Central memory CD8-positive, alpha-beta T cell (primary cell): ENCODE measurements around the gene TSPO.

Experiments used
- ATAC-seq: fragments of 150-1000 bp; cut with Tn5 transposase; replicated peaks from 2 replicates; pipeline ENCODE4 v1.10.0; 2022; ENCODE audit warnings: mild to moderate bottlenecking, moderate FRiP score, moderate number of reproducible peaks; ENCODE audit not compliant: poor library complexity, severe bottlenecking; ENCODE audit errors: extremely low read depth
- DNase-seq, 2 donors: peaks; one replicate each; pipeline ENCODE4 v3.0.0; 2021; ENCODE audit warnings: low spot score in 2 of 2
- H3K27ac Mint-ChIP-seq: one replicate; pipeline ENCODE4 v1.8.0; 2022; ENCODE audit warnings: low read depth, mild to moderate bottlenecking, moderate library complexity, mixed read lengths
- H3K27me3 Mint-ChIP-seq: one replicate; pipeline ENCODE4 v1.8.0; 2022; ENCODE audit warnings: mixed read lengths
- H3K36me3 Mint-ChIP-seq: one replicate; pipeline ENCODE4 v1.8.0; 2022; ENCODE audit warnings: mild to moderate bottlenecking, moderate library complexity, mixed read lengths; ENCODE audit not compliant: insufficient read depth
- H3K4me1 Mint-ChIP-seq: one replicate; pipeline ENCODE4 v1.8.0; 2022; ENCODE audit warnings: mixed read lengths
- H3K4me3 Mint-ChIP-seq: one replicate; pipeline ENCODE4 v1.8.0; 2022; ENCODE audit warnings: mild to moderate bottlenecking, moderate library complexity, mixed read lengths
- H3K9me3 Mint-ChIP-seq: one replicate; pipeline ENCODE4 v1.8.0; 2022; ENCODE audit warnings: mixed read lengths

TSPO gene

GRCh38 chr22:43167001-43167589, 15.7 kb downstream of the TSPO start:
- no peak overlapping the region for H3K4me3 Mint-ChIP-seq
- ATAC-seq, result no peak
- peaks cover 9% of the 10 kb centered on the region for H3K4me1 Mint-ChIP-seq
- H3K9me3 Mint-ChIP-seq, result no peaks in the 10 kb centered on the region
- no peak overlapping the region for H3K27ac Mint-ChIP-seq
- H3K27me3 Mint-ChIP-seq, result no peaks in the 10 kb centered on the region
- H3K36me3 Mint-ChIP-seq, result peaks cover 11% of the 10 kb centered on the region
- no peak for DNase-seq

- H3K9me3 Mint-ChIP-seq, result no peaks in the 10 kb centered on the region
- H3K27ac Mint-ChIP-seq, result peak overlapping the region; percentile 30
- no peak for ATAC-seq
- peaks cover 11% of the 10 kb centered on the region for H3K36me3 Mint-ChIP-seq
- H3K4me3 Mint-ChIP-seq, result no peak overlapping the region
- peaks cover 9% of the 10 kb centered on the region for H3K4me1 Mint-ChIP-seq
- no peak for DNase-seq
- no peaks in the 10 kb centered on the region for H3K27me3 Mint-ChIP-seq
These were observed 17.3 kb downstream of the TSPO start for GRCh38 chr22:43168471-43169309.

- no peaks in the 10 kb centered on the region for H3K9me3 Mint-ChIP-seq
- ATAC-seq (no peak), DNase-seq (no peak)
- peaks cover under 1% of the 10 kb centered on the region for H3K4me1 Mint-ChIP-seq
- peak overlapping the region; percentile 30 for H3K27ac Mint-ChIP-seq
- no peaks in the 10 kb centered on the region for H3K27me3 Mint-ChIP-seq
- H3K4me3 Mint-ChIP-seq, result no peak overlapping the region
- peaks cover 14% of the 10 kb centered on the region for H3K36me3 Mint-ChIP-seq
These were observed 18.2 kb downstream of the TSPO start for GRCh38 chr22:43169310-43170130.

- DNase-seq (no peak), ATAC-seq (no peak)
- Mint-ChIP-seq H3K9me3 (no peaks in the 10 kb centered on the region), H3K27ac (no peak overlapping the region), H3K4me1 (no peaks in the 10 kb centered on the region), H3K36me3 (peaks cover 14% of the 10 kb centered on the region), H3K4me3 (no peak overlapping the region), H3K27me3 (no peaks in the 10 kb centered on the region)
These were observed 18.7 kb downstream of the TSPO start for GRCh38 chr22:43170131-43170480.

- peaks cover 14% of the 10 kb centered on the region for H3K36me3 Mint-ChIP-seq
- no peak overlapping the region for H3K4me3 Mint-ChIP-seq
- no peak for ATAC-seq
- DNase-seq, result no peak
- peak overlapping the region; percentile 16 for H3K27ac Mint-ChIP-seq
- H3K27me3 Mint-ChIP-seq, result no peaks in the 10 kb centered on the region
- no peaks in the 10 kb centered on the region for H3K4me1 Mint-ChIP-seq
- H3K9me3 Mint-ChIP-seq, result no peaks in the 10 kb centered on the region
These were observed 19.7 kb downstream of the TSPO start for GRCh38 chr22:43171019-43171491.

GRCh38 chr22:43171607-43172006, 20.2 kb downstream of the TSPO start:
- no peaks in the 10 kb centered on the region for H3K27me3 Mint-ChIP-seq
- H3K4me1 Mint-ChIP-seq, result no peaks in the 10 kb centered on the region
- ATAC-seq, result no peak
- DNase-seq, result no peak
- H3K4me3 Mint-ChIP-seq, result no peak overlapping the region
- H3K27ac Mint-ChIP-seq, result peak overlapping the region; percentile 16
- no peaks in the 10 kb centered on the region for H3K9me3 Mint-ChIP-seq
- peaks cover 10% of the 10 kb centered on the region for H3K36me3 Mint-ChIP-seq

- ATAC-seq, result no peak
- no peak overlapping the region for H3K27ac Mint-ChIP-seq
These were observed 20.8 kb downstream of the TSPO start for GRCh38 chr22:43172191-43172590.

GRCh38 chr22:43173566-43173965, 22.2 kb downstream of the TSPO start:
- Mint-ChIP-seq H3K9me3 (no peaks in the 10 kb centered on the region), H3K27me3 (no peaks in the 10 kb centered on the region), H3K36me3 (peaks cover 10% of the 10 kb centered on the region), H3K4me3 (no peak overlapping the region), H3K4me1 (no peaks in the 10 kb centered on the region), H3K27ac (no peak overlapping the region)
- no peak for ATAC-seq
- no peak for DNase-seq

More at GRCh38 chr22:43172191-43172590, 20.8 kb downstream of the TSPO start:
- Mint-ChIP-seq H3K4me1 (no peaks in the 10 kb centered on the region), H3K36me3 (peaks cover 10% of the 10 kb centered on the region), H3K4me3 (no peak overlapping the region), H3K9me3 (no peaks in the 10 kb centered on the region), H3K27me3 (no peaks in the 10 kb centered on the region)
- no peak for DNase-seq

GRCh38 chr22:43173976-43174720, 22.8 kb downstream of the TSPO start:
- H3K4me1 Mint-ChIP-seq, result no peaks in the 10 kb centered on the region
- H3K9me3 Mint-ChIP-seq, result no peaks in the 10 kb centered on the region
- no peak overlapping the region for H3K27ac Mint-ChIP-seq
- no peaks in the 10 kb centered on the region for H3K27me3 Mint-ChIP-seq
- H3K4me3 Mint-ChIP-seq, result no peak overlapping the region
- DNase-seq (no peak), ATAC-seq (no peak)
- peaks cover 13% of the 10 kb centered on the region for H3K36me3 Mint-ChIP-seq

GRCh38 chr22:43174941-43175531, 23.7 kb downstream of the TSPO start:
- Mint-ChIP-seq H3K4me1 (no peaks in the 10 kb centered on the region), H3K4me3 (no peak overlapping the region), H3K9me3 (no peaks in the 10 kb centered on the region), H3K27ac (no peak overlapping the region), H3K36me3 (peaks cover 13% of the 10 kb centered on the region), H3K27me3 (no peaks in the 10 kb centered on the region)
- ATAC-seq (no peak), DNase-seq (no peak)

GRCh38 chr22:43176090-43176489, 24.7 kb downstream of the TSPO start:
- Mint-ChIP-seq H3K9me3 (no peaks in the 10 kb centered on the region), H3K27ac (no peak overlapping the region), H3K4me3 (no peak overlapping the region), H3K36me3 (peaks cover 12% of the 10 kb centered on the region), H3K27me3 (no peaks in the 10 kb centered on the region), H3K4me1 (no peaks in the 10 kb centered on the region)
- ATAC-seq, result no peak
- no peak for DNase-seq

GRCh38 chr22:43177479-43177878, 26.1 kb downstream of the TSPO start:
- DNase-seq (no peak), ATAC-seq (no peak)
- no peaks in the 10 kb centered on the region for H3K9me3 Mint-ChIP-seq
- H3K27me3 Mint-ChIP-seq, result no peaks in the 10 kb centered on the region
- peaks cover 12% of the 10 kb centered on the region for H3K36me3 Mint-ChIP-seq
- peaks cover 5% of the 10 kb centered on the region for H3K4me1 Mint-ChIP-seq
- H3K27ac Mint-ChIP-seq, result no peak overlapping the region
- H3K4me3 Mint-ChIP-seq, result no peak overlapping the region
